Ishikawa (cell line): ENCODE data around the gene ASTN2.

Experiments used
- CEBPB ChIP-seq: IDR thresholded peaks from 2 replicates; pipeline ENCODE4 v1.6.1; 2012
- EP300 ChIP-seq: IDR thresholded peaks from 2 replicates; pipeline ENCODE4 v1.6.1; 2012; ENCODE audit warnings: borderline replicate concordance
- MAX ChIP-seq: IDR thresholded peaks from 2 replicates; pipeline ENCODE4 v1.6.1; 2012
- RAD21 ChIP-seq: IDR thresholded peaks from 2 replicates; pipeline ENCODE4 v1.6.1; 2012; ENCODE audit warnings: low read depth
- ZBTB7A ChIP-seq: IDR thresholded peaks from 2 replicates; pipeline ENCODE4 v1.6.1; 2012; ENCODE audit warnings: low read depth

DNA sequence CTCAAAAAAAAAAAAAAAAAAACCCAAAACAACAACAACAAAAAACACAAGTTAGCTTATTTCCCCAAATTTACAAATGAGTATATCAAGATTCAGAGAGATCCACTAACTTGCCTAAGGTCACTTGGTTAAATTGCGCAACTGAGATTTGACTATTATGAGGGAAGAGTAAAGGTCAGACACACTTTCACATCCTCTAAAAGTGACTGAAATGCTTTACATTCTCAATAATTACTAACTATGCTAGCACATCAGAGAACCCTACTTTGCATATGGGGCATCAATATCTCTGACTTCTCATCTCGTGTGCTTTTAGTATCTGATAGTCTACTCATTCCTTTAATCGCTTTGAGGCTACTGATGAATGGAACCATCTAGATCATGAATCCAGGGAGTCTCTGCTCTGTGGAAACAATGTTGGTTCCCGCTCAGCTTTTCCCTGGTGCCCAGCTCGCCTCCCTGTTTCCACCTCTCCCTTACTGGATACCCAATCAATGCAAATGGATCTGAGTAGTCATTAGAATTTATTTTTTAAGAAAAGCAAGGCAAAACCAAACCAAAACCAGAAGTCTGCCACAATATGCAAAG, 909.9 kb downstream of the ASTN2 start:
- TF ChIP-seq EP300 (no peak), ZBTB7A (no peak), CEBPB (0 out of 2 replicates have a peak, but pooled peaks have one; percentile 32), MAX (no peak), RAD21 (no peak)
